GM13976 (cell line): ENCODE data around the gene MAOB.

Experiments
- DNase-seq: peaks from one replicate; pipeline ENCODE4 v3.0.0; 2012; ENCODE audit warnings: low spot score
- in situ Hi-C: fragments of 300-500 bp; cut with MboI; formaldehyde crosslinking; loops from one replicate; pipeline ENCODE4 v1.12.0; 2022; ENCODE audit warnings: low sequenced_read_pairs, mixed read lengths, inconsistent platforms; ENCODE audit not compliant: unreplicated experiment
- TF ChIP-seq, protein P1 (sequence below): IDR thresholded peaks from 2 replicates; pipeline ENCODE4 v1.5.1; 2012; ENCODE audit warnings: borderline replicate concordance, mild to moderate bottlenecking; ENCODE audit not compliant: insufficient read depth; ENCODE audit errors: extremely low read depth, missing control alignments, control extremely low read depth

The MAOB gene

DNA sequence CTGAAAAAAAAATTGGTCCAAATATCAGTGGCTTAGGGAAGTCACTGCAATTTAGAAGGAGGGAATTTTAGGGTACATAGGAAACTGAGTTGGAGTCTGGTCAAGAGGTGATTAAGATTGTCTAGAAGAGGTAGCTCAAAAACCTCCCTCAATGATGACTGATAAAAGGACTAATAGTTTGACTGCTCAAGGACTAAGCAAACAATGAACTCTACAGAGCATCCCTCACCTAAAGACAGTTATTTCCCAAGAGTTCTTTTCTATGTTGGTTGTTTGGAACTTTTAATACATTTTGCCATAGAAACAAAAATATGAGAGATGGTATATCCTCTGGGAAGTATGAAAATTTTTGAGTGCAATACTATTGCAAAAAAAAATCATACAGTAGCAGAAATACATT is 35.7 kb downstream of the MAOB start:
- TF ChIP-seq, protein P1, sequence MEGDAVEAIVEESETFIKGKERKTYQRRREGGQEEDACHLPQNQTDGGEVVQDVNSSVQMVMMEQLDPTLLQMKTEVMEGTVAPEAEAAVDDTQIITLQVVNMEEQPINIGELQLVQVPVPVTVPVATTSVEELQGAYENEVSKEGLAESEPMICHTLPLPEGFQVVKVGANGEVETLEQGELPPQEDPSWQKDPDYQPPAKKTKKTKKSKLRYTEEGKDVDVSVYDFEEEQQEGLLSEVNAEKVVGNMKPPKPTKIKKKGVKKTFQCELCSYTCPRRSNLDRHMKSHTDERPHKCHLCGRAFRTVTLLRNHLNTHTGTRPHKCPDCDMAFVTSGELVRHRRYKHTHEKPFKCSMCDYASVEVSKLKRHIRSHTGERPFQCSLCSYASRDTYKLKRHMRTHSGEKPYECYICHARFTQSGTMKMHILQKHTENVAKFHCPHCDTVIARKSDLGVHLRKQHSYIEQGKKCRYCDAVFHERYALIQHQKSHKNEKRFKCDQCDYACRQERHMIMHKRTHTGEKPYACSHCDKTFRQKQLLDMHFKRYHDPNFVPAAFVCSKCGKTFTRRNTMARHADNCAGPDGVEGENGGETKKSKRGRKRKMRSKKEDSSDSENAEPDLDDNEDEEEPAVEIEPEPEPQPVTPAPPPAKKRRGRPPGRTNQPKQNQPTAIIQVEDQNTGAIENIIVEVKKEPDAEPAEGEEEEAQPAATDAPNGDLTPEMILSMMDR, result no peak
- in situ Hi-C loops, result no loop called here

GRCh38 chrX:43845776-43846175 is 36.5 kb downstream of the MAOB start:
- TF ChIP-seq, protein P1, result no peak
- no peak for DNase-seq
- in situ Hi-C loops, result no loop called here

More for the DNA sequence above, 35.7 kb downstream of the MAOB start:
- no peak for DNase-seq

GRCh38 chrX:43840265-43840664 is 42.0 kb downstream of the MAOB start:
- TF ChIP-seq, protein P1, result no peak
- in situ Hi-C loops, result no loop called here
- DNase-seq, result no peak

GRCh38 chrX:43836435-43837184 is 45.6 kb downstream of the MAOB start:
- in situ Hi-C loops, result no loop called here
- peak; percentile 14 for DNase-seq
- TF ChIP-seq, protein P1, result peak; percentile 36

GRCh38 chrX:43835559-43835958 is 46.7 kb downstream of the MAOB start:
- in situ Hi-C loops, result no loop called here
- no peak for DNase-seq

DNA sequence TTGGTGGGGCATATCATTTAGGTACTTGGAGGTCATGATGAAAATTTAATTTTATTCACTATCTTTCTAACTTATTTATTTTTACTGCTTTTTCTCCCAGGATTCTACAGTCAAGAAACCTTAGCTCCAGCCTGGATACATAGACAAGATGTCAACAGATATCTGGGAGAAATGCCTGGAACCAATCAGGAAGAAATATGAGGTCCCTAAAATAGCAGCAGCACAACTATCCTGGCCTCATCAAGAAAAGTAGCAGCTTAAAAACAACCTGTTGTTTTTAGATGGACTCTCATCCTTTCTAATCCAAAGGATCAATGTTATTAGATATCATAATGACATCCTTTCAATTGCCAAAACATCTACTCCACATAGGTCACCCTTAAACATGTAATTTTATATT is 54.5 kb downstream of the MAOB start:
- in situ Hi-C loops, result no loop called here
- TF ChIP-seq, protein P1, result no peak

More at GRCh38 chrX:43835559-43835958, 46.7 kb downstream of the MAOB start:
- TF ChIP-seq, protein P1, result no peak

DNA sequence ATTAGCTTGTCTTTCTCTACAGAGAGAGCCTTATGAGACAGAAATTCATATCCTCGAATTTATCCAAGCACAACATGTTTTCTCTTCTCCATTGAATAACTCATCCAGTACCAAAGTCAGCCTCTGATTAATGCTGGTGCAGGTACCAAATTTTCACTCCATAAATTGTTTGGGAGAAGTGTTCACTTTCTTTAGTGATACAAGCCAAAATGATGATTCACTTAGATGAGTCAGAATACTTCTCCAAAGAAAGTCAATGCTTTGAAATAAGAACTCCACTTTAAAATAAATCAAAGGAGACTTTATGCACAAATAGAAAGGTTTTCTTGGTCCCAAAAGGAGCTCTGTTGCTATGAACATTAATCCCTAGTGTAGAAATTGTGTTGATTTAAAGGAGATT is 60.2 kb downstream of the MAOB start:
- no peak for DNase-seq
- TF ChIP-seq, protein P1, result no peak
- in situ Hi-C loops, result no loop called here

More for the DNA sequence above, 54.5 kb downstream of the MAOB start:
- DNase-seq, result no peak
